H1 (cell line): ENCODE data around the gene ADM. TPM values are rescaled to one million over a fixed set of nuclear protein-coding genes. Genes with fewer than 3 reads are reported as not detected.

Experiments used
- CTCF ChIA-PET: fragments of 300-600 bp; sonication (Branson Sonifier 250); formaldehyde crosslinking; loops from one replicate; lab custom pipeline; 2021; ENCODE audit not compliant: partially characterized antibody; lab: Charles Lee
- POLR2A ChIA-PET: fragments of 300-600 bp; sonication (Branson Sonifier 250); formaldehyde crosslinking; loops from one replicate; lab custom pipeline; 2021; ENCODE audit warnings: inconsistent platforms; ENCODE audit not compliant: partially characterized antibody; lab: Charles Lee
- DNase-seq, 2 experiments: peaks; one replicate each; pipeline versions ENCODE4 v3.0.0 to v3.0.0-alpha.2; 2010 to 2022; ENCODE audit warnings: low spot score in 2 of 2, low read depth in 1 of 2, mixed read lengths in 1 of 2
- FAIRE-seq: peaks from 2 replicates; lab custom pipeline; 2011; peaks lifted over from hg19 to GRCh38; lab: Jason Lieb, UNC
- H2AFZ ChIP-seq: 2 replicates; pipeline ENCODE4 v1.8.1; 2012; ENCODE audit warnings: low read length, inconsistent platforms
- H2AK5ac ChIP-seq: 2 replicates; pipeline ENCODE4 v1.6.1; 2013; ENCODE audit warnings: low read depth, low read length
- H2BK120ac ChIP-seq: replicated peaks from 2 replicates; pipeline ENCODE3; 2013; ENCODE audit warnings: low read depth, low read length, inconsistent platforms
- H2BK12ac ChIP-seq: 2 replicates; pipeline ENCODE4 v1.6.1; 2013; ENCODE audit warnings: low read depth, low read length
- H2BK15ac ChIP-seq: 2 replicates; pipeline ENCODE4 v1.6.1; 2013; ENCODE audit warnings: low read length
- H2BK20ac ChIP-seq: 2 replicates; pipeline ENCODE4 v1.6.1; 2013; ENCODE audit warnings: low read length
- H2BK5ac ChIP-seq: 2 replicates; pipeline ENCODE4 v1.6.1; 2013; ENCODE audit warnings: low read depth, low read length
- H3K14ac ChIP-seq: 2 replicates; pipeline ENCODE4 v1.6.1; 2013; ENCODE audit warnings: inconsistent platforms; ENCODE audit not compliant: insufficient read length
- H3K18ac ChIP-seq: 2 replicates; pipeline ENCODE4 v1.6.1; 2013; ENCODE audit warnings: low read length; ENCODE audit errors: extremely low read depth
- H3K23ac ChIP-seq: 2 replicates; pipeline ENCODE4 v1.6.1; 2013; ENCODE audit warnings: inconsistent platforms; ENCODE audit not compliant: insufficient read length
- H3K23me2 ChIP-seq: 2 replicates; pipeline ENCODE4 v1.6.1; 2013; ENCODE audit warnings: low read depth, low read length
- H3K27ac ChIP-seq: 2 replicates; pipeline ENCODE4 v1.6.1; 2011; ENCODE audit warnings: low read depth, low read length, inconsistent platforms
- H3K27me3 ChIP-seq, 4 experiments: replicated peaks in 1 of 4; 1 replicate in 1 of 4; 2 replicates in 3 of 4; pipeline versions ENCODE4 v1.6.1 to v1.8.1; 2011 to 2013; ENCODE audit warnings: low read length in 3 of 4, mild to moderate bottlenecking in 3 of 4, inconsistent platforms in 2 of 4, mixed read lengths in 2 of 4, moderate library complexity in 1 of 4; ENCODE audit not compliant: control insufficient read depth in 3 of 4, insufficient read depth in 3 of 4; ENCODE audit errors: extremely low read depth in 1 of 4
- H3K36me3 ChIP-seq, 4 experiments: 2 replicates each; pipeline versions ENCODE4 v1.6.1 to v1.8.1; 2011 to 2013; ENCODE audit warnings: mild to moderate bottlenecking in 4 of 4, low read length in 3 of 4, moderate library complexity in 2 of 4, control low read depth in 1 of 4, inconsistent platforms in 1 of 4; ENCODE audit not compliant: insufficient read depth in 4 of 4, control insufficient read depth in 2 of 4
- H3K4ac ChIP-seq: replicated peaks from 2 replicates; pipeline ENCODE3; 2013; ENCODE audit warnings: low read length, low read depth, mixed read lengths, inconsistent platforms; ENCODE audit not compliant: insufficient read length
- H3K4me1 ChIP-seq, 4 experiments: replicated peaks in 1 of 4; 1 replicate in 1 of 4; 2 replicates in 3 of 4; pipeline versions ENCODE4 v1.6.1 to v1.8.1; 2011 to 2013; ENCODE audit warnings: low read length in 3 of 4, inconsistent platforms in 2 of 4, mixed read lengths in 1 of 4; ENCODE audit not compliant: insufficient read depth in 4 of 4, control insufficient read depth in 3 of 4
- H3K4me2 ChIP-seq, 2 experiments: 2 replicates each; pipeline versions ENCODE4 v1.6.1 to v1.8.1; 2011 to 2013; ENCODE audit warnings: low read depth in 2 of 2, low read length in 2 of 2, control low read depth in 1 of 2, inconsistent platforms in 1 of 2, mild to moderate bottlenecking in 1 of 2; ENCODE audit not compliant: insufficient read depth in 1 of 2
- H3K4me3 ChIP-seq, 4 experiments: fragments of 200-600, 300-600 bp in 1 of 4; sonication (generic), shearing (Covaris generic), sonication (Bioruptor Twin) in 1 of 4; 2 replicates each; pipeline versions ENCODE4 v1.5.1 to v1.8.1; 2011 to 2016; ENCODE audit warnings: low read length in 4 of 4, low read depth in 3 of 4, control low read depth in 2 of 4, inconsistent platforms in 2 of 4, mild to moderate bottlenecking in 2 of 4, mixed read lengths in 1 of 4, moderate library complexity in 1 of 4; ENCODE audit not compliant: insufficient read depth in 2 of 4; ENCODE audit errors: extremely low read depth in 1 of 4
- H3K56ac ChIP-seq: replicated peaks from 2 replicates; pipeline ENCODE3; 2013; ENCODE audit warnings: low read depth, mild to moderate bottlenecking, mixed read lengths, low read length, inconsistent platforms; ENCODE audit not compliant: insufficient read length
- H3K79me1 ChIP-seq: 2 replicates; pipeline ENCODE4 v1.6.1; 2013; ENCODE audit warnings: low read depth, low read length, control low read depth
- H3K79me2 ChIP-seq, 2 experiments: 2 replicates each; pipeline versions ENCODE4 v1.6.1 to v1.8.1; 2012 to 2013; ENCODE audit warnings: low read length in 2 of 2, mild to moderate bottlenecking in 2 of 2, inconsistent platforms in 1 of 2; ENCODE audit not compliant: insufficient read depth in 2 of 2, control insufficient read depth in 1 of 2
- H3K9ac ChIP-seq, 4 experiments: replicated peaks in 1 of 4; 1 replicate in 1 of 4; 2 replicates in 3 of 4; pipeline versions ENCODE4 v1.6.1 to v1.8.1; 2011 to 2013; ENCODE audit warnings: low read depth in 3 of 4, low read length in 3 of 4, control low read depth in 2 of 4, mild to moderate bottlenecking in 2 of 4, moderate library complexity in 2 of 4, inconsistent platforms in 1 of 4; ENCODE audit errors: extremely low read depth in 1 of 4
- H3K9me3 ChIP-seq, 2 experiments: 2 replicates each; pipeline versions ENCODE4 v1.6.1 to v1.8.1; 2012 to 2013; ENCODE audit warnings: mild to moderate bottlenecking in 2 of 2, moderate library complexity in 2 of 2, control low read depth in 1 of 2, inconsistent platforms in 1 of 2, low read depth in 1 of 2, low read length in 1 of 2, mixed read lengths in 1 of 2; ENCODE audit not compliant: insufficient read depth in 2 of 2
- H4K20me1 ChIP-seq, 2 experiments: replicated peaks in 1 of 2; 2 replicates each; pipeline versions ENCODE3 to v1.8.1; 2011 to 2013; ENCODE audit warnings: inconsistent platforms in 2 of 2, low read length in 2 of 2, mild to moderate bottlenecking in 1 of 2; ENCODE audit not compliant: insufficient read depth in 2 of 2, control insufficient read depth in 1 of 2
- H4K5ac ChIP-seq: 2 replicates; pipeline ENCODE4 v1.6.1; 2013; ENCODE audit warnings: low read length, low read depth, mixed read lengths, inconsistent platforms; ENCODE audit not compliant: insufficient read length
- H4K8ac ChIP-seq: 2 replicates; pipeline ENCODE4 v1.8.0; 2013; ENCODE audit warnings: mild to moderate bottlenecking, moderate library complexity, low read length, inconsistent platforms; ENCODE audit not compliant: insufficient read depth; ENCODE audit errors: extremely low read depth
- H4K91ac ChIP-seq: replicated peaks from 2 replicates; pipeline ENCODE3; 2013; ENCODE audit warnings: low read length, mixed read lengths, inconsistent platforms; ENCODE audit not compliant: insufficient read length
- ATF3 ChIP-seq: IDR thresholded peaks from 2 replicates; pipeline ENCODE4 v1.6.1; 2011; ENCODE audit warnings: low read depth, mild to moderate bottlenecking, low read length; ENCODE audit not compliant: insufficient read depth
- CHD2 ChIP-seq: IDR thresholded peaks from 2 replicates; pipeline ENCODE4 v1.6.1; 2012; ENCODE audit warnings: low read length, improper control_type of control experiment
- EZH2 ChIP-seq: fragments of 200-600 bp; sonication (generic); IDR thresholded peaks from 2 replicates; pipeline ENCODE4 v1.7.1; 2012; ENCODE audit warnings: low read depth, mild to moderate bottlenecking, moderate library complexity, low read length, inconsistent platforms; ENCODE audit not compliant: severe bottlenecking
- GTF2F1 ChIP-seq: IDR thresholded peaks from 2 replicates; pipeline ENCODE4 v1.6.1; 2012; ENCODE audit warnings: low read depth, low read length, improper control_type of control experiment, borderline replicate concordance
- PHF8 ChIP-seq: fragments of 200-600 bp; sonication (generic); conservative IDR thresholded peaks from 2 replicates; pipeline ENCODE4 v1.7.1; 2012; ENCODE audit warnings: low read depth, mild to moderate bottlenecking, inconsistent platforms, low read length, moderate library complexity
- RFX5 ChIP-seq: IDR thresholded peaks from 2 replicates; pipeline ENCODE4 v1.6.1; 2011; ENCODE audit warnings: low read depth, low read length, improper control_type of control experiment, borderline replicate concordance
- SIRT6 ChIP-seq: IDR thresholded peaks from one replicate; pipeline ENCODE4 v1.7.1; 2012; ENCODE audit warnings: low read length, inconsistent platforms
- YY1 ChIP-seq: IDR thresholded peaks from 2 replicates; pipeline ENCODE4 v1.6.1; 2011; ENCODE audit warnings: low read depth, mild to moderate bottlenecking, low read length
- ZNF274 ChIP-seq: IDR thresholded peaks from 2 replicates; pipeline ENCODE4 v1.7.0; 2012; ENCODE audit warnings: low read length, borderline replicate concordance; ENCODE audit errors: extremely low read depth
- WGBS, 2 experiments: shearing (Covaris generic) in 1 of 2; methylation state at CpG; one replicate each; pipeline versions ENCODE4 v1.1.6 to v1.1.7; 2013 to 2015; ENCODE audit warnings: low lambda C conversion rate in 2 of 2, mixed read lengths in 2 of 2, inconsistent platforms in 1 of 2, low coverage in 1 of 2, missing lambda C conversion rate in 1 of 2; ENCODE audit not compliant: insufficient replicate concordance in 2 of 2, insufficient coverage in 1 of 2, insufficient read length in 1 of 2; ENCODE audit errors: extremely low coverage in 1 of 2, missing lambda C conversion rate in 1 of 2; 5-methylcytosine and 5-hydroxymethylcytosine counted together
- polyA plus RNA-seq, 7 experiments: library from polyadenylated mRNA; depleted of rRNA in 3 of 7; stranded (reverse) in 5 of 7; unstranded in 2 of 7; fragments of >200 nt in 5 of 7; fragments of 200-250 nt in 2 of 7; gene quantifications; 1 replicate in 5 of 7; 2 replicates in 1 of 7; 4 replicates in 1 of 7; pipeline versions ENCODE4 v1.2.1 to v1.2.3, GENCODE V29; 2011 to 2013; ENCODE audit warnings: missing spikeins in 2 of 7, mixed read lengths in 2 of 7
- total RNA-seq: library from RNA; stranded (reverse); fragmentation: NEBNext Ultra II Directional; extraction: Animal tissue kit (Norgen Biotek cat#: 25700); gene quantifications from 2 replicates; pipeline ENCODE4 v1.2.1, GENCODE V29; 2021

ADM gene
- total and polyA plus RNA-seq, 2 of the 8 experiments (the other 6 are each of a cell fraction or from before 2014, with no cell fraction given): 94.1 to 95.6 TPM

- H2BK5ac ChIP-seq: peak overlapping the region; percentile 90; the same call in 1 of the 2 replicates
- H2BK120ac ChIP-seq: peak overlapping the region; percentile 49
- no peak overlapping the region for H4K5ac ChIP-seq
- H2AK5ac ChIP-seq: peak overlapping the region; percentile 94; the same call in 1 of the 2 replicates
- no peak overlapping the region for H3K23ac ChIP-seq
- peak overlapping the region; percentile 57 for H2BK20ac ChIP-seq
- H3K4me3 ChIP-seq: peak overlapping the region in 1 of 4 experiments; percentile 92; a peak in 1 of 8 replicates
- no peak overlapping the region for H3K14ac ChIP-seq
- WGBS, 2 experiments: 74% methylated on average over 12 of the region's 12 CpGs; no CpG with 5 or more reads in 1 of the 2 experiments
- H2AFZ ChIP-seq: no peak overlapping the region
- H3K23me2 ChIP-seq: peaks cover 18% of the 10 kb centered on the region
- H3K18ac ChIP-seq: peak overlapping the region; percentile 88
- peaks cover 6 to 22% (median 7%) of the 10 kb centered on the region in 4 experiments for H3K4me1 ChIP-seq
- peak overlapping the region; percentile 61 for H2BK15ac ChIP-seq
- ChIA-PET CTCF (interaction anchor here (0.7 to 10.0 kb wide), 14 partner anchors 9 to 551 kb away, joined by 3 to 97 read pairs (median 4); no protein-coding TSS in a partner anchor), POLR2A (interaction anchor here (1.0 to 10.6 kb wide), 9 partner anchors 6 to 735 kb away, joined by 3 to 156 read pairs (median 5); partner anchors contain the start of gene SBF2)
- peak overlapping the region in 1 of 2 experiments; percentile 87; a peak in 2 of 4 replicates for H3K4me2 ChIP-seq
- peaks cover 6 to 9% of the 10 kb centered on the region in 2 experiments for H4K20me1 ChIP-seq
- H2BK12ac ChIP-seq: peak overlapping the region; percentile 96
- H3K27me3 ChIP-seq: peaks cover 0 to 24% (median 0%) of the 10 kb centered on the region in 4 experiments; a peak in 2 of 7 replicates
- H3K9ac ChIP-seq: peak overlapping the region in 1 of 4 experiments; percentile 22; a peak in 1 of 7 replicates
- H3K27ac ChIP-seq: no peak overlapping the region; the same call in 1 of the 2 replicates
- H3K56ac ChIP-seq: no peak overlapping the region
- peaks cover 0 to 17% (median 8%) of the 10 kb centered on the region in 4 experiments; a peak in 3 of 8 replicates for H3K36me3 ChIP-seq
- H3K9me3 ChIP-seq: no peaks in the 10 kb centered on the region
- H4K91ac ChIP-seq: peak overlapping the region; percentile 86
- H3K4ac ChIP-seq: peak overlapping the region; percentile 70
- H3K79me1 ChIP-seq: no peaks in the 10 kb centered on the region
- DNase-seq (no peak), FAIRE-seq (peak; percentile 32)
- H4K8ac ChIP-seq: no peak overlapping the region
- H3K79me2 ChIP-seq: peaks cover 0 to 24% of the 10 kb centered on the region in 2 experiments; a peak in 3 of 4 replicates
- TF ChIP-seq GTF2F1: no peak
- no peak for TF ChIP-seq EZH2
- TF ChIP-seq PHF8: no peak
- 0 out of 2 replicates have a peak, but pooled peaks have one; percentile 13 for TF ChIP-seq RFX5
- no peak for TF ChIP-seq SIRT6
- TF ChIP-seq YY1: no peak
- no peak for TF ChIP-seq ZNF274
- TF ChIP-seq CHD2: 0 out of 2 replicates have a peak, but pooled peaks have one; percentile 21
- TF ChIP-seq ATF3: no peak
These were observed 4.6 kb downstream of the ADM start for GRCh38 chr11:10309163-10310093.
